IMR-90 (cell line): ENCODE results near the gene TUBGCP3. TPM values are rescaled to one million over a fixed set of nuclear protein-coding genes. Genes with fewer than 3 reads are reported as not detected.

Source experiments
- ATAC-seq: fragments of 200-7000 bp; cut with Tn5 transposase; 2 replicates; pipeline ENCODE4 v1.9.1; 2020; ENCODE audit warnings: low read depth, mild to moderate bottlenecking, moderate library complexity
- BruUV-seq: library from RNA; stranded (reverse); fragments of 400-500 nt; replicated peaks from 2 replicates; lab custom pipeline; 2021; lab: Mats Ljungman, UMichigan
- CTCF ChIA-PET: fragments of 300-600 bp; formaldehyde crosslinking; extraction: SDS; loops from one replicate; lab custom pipeline; 2021; ENCODE audit warnings: antibody characterized with exemption; lab: Yijun Ruan, JAX
- POLR2A ChIA-PET: fragments of 300-600 bp; sonication (Branson Sonifier 250); formaldehyde crosslinking; loops from one replicate; lab custom pipeline; 2022; ENCODE audit warnings: antibody characterized with exemption; ENCODE audit not compliant: unreplicated experiment; lab: Charles Lee
- DNase-seq: peaks from one replicate; pipeline ENCODE4 v3.0.0; 2013
- H2AFZ ChIP-seq: replicated peaks from 2 replicates; pipeline ENCODE3; 2013; ENCODE audit warnings: low read length, mild to moderate bottlenecking; ENCODE audit not compliant: poor library complexity
- H2AK5ac ChIP-seq: 2 replicates; pipeline ENCODE4 v1.6.1; 2013; ENCODE audit warnings: low read depth, low read length, inconsistent platforms
- H2AK9ac ChIP-seq: replicated peaks from 2 replicates; pipeline ENCODE3; 2013; ENCODE audit warnings: mild to moderate bottlenecking, low read depth, low read length, moderate library complexity; ENCODE audit not compliant: poor library complexity
- H2BK120ac ChIP-seq: 2 replicates; pipeline ENCODE4 v1.6.1; 2013; ENCODE audit warnings: low read depth, low read length, inconsistent platforms
- H2BK15ac ChIP-seq: 3 replicates; pipeline ENCODE4 v1.6.1; 2013; ENCODE audit warnings: low read depth, low read length, inconsistent platforms
- H2BK20ac ChIP-seq: 2 replicates; pipeline ENCODE4 v1.6.1; 2013; ENCODE audit warnings: low read depth, mild to moderate bottlenecking, inconsistent platforms, low read length, moderate library complexity
- H2BK5ac ChIP-seq: 2 replicates; pipeline ENCODE4 v1.6.1; 2013; ENCODE audit warnings: mild to moderate bottlenecking, low read depth, low read length, inconsistent platforms; ENCODE audit not compliant: poor library complexity, severe bottlenecking
- H3K14ac ChIP-seq: replicated peaks from 2 replicates; pipeline ENCODE4 v1.6.1; 2013; ENCODE audit warnings: low read depth, low read length, inconsistent platforms
- H3K18ac ChIP-seq: 2 replicates; pipeline ENCODE4 v1.6.1; 2013; ENCODE audit warnings: low read depth, low read length, control low read depth
- H3K23ac ChIP-seq: 2 replicates; pipeline ENCODE4 v1.6.1; 2013; ENCODE audit warnings: low read depth, low read length, inconsistent platforms
- H3K27ac ChIP-seq: 2 replicates; pipeline ENCODE4 v1.5.1; 2013; ENCODE audit warnings: mild to moderate bottlenecking, control low read depth, low read length; ENCODE audit not compliant: insufficient read depth
- H3K27me3 ChIP-seq: 2 replicates; pipeline ENCODE4 v1.6.1; 2013; ENCODE audit warnings: low read length; ENCODE audit not compliant: control insufficient read depth, insufficient read depth
- H3K36me3 ChIP-seq: 2 replicates; pipeline ENCODE4 v1.6.1; 2013; ENCODE audit warnings: low read length, mixed read lengths; ENCODE audit not compliant: control insufficient read depth, insufficient read depth
- H3K4ac ChIP-seq: 2 replicates; pipeline ENCODE4 v1.6.1; 2013; ENCODE audit warnings: low read depth, low read length, inconsistent platforms
- H3K4me1 ChIP-seq: 2 replicates; pipeline ENCODE4 v1.6.1; 2013; ENCODE audit warnings: low read length, mixed read lengths; ENCODE audit not compliant: control insufficient read depth, insufficient read depth
- H3K4me2 ChIP-seq: 2 replicates; pipeline ENCODE4 v1.6.1; 2013; ENCODE audit warnings: low read depth, mild to moderate bottlenecking, control low read depth, low read length, moderate library complexity
- H3K4me3 ChIP-seq: 2 replicates; pipeline ENCODE4 v1.5.1; 2013; ENCODE audit warnings: low read depth, mild to moderate bottlenecking, control low read depth, low read length, moderate library complexity; ENCODE audit not compliant: insufficient read depth
- H3K56ac ChIP-seq: 2 replicates; pipeline ENCODE4 v1.6.1; 2013; ENCODE audit warnings: low read length, inconsistent platforms; ENCODE audit not compliant: insufficient read depth; ENCODE audit errors: extremely low read depth
- H3K79me1 ChIP-seq, 2 experiments: 2 replicates each; pipeline ENCODE4 v1.6.1; 2013; ENCODE audit warnings: low read length in 2 of 2, inconsistent platforms in 1 of 2, low read depth in 1 of 2
- H3K9ac ChIP-seq: 2 replicates; pipeline ENCODE4 v1.6.1; 2013; ENCODE audit warnings: low read depth, low read length, control low read depth
- H3K9me1 ChIP-seq: 2 replicates; pipeline ENCODE4 v1.6.1; 2013; ENCODE audit warnings: low read length, inconsistent platforms; ENCODE audit not compliant: insufficient read depth
- H3K9me3 ChIP-seq: 2 replicates; pipeline ENCODE4 v1.6.1; 2013; ENCODE audit warnings: low read length; ENCODE audit not compliant: control insufficient read depth, insufficient read depth
- H4K20me1 ChIP-seq: 2 replicates; pipeline ENCODE4 v1.6.1; 2013; ENCODE audit warnings: low read length, inconsistent platforms; ENCODE audit not compliant: insufficient read depth
- H4K5ac ChIP-seq: 2 replicates; pipeline ENCODE4 v1.6.1; 2013; ENCODE audit warnings: mild to moderate bottlenecking, low read depth, low read length, control low read depth
- H4K8ac ChIP-seq, 2 experiments: 2 replicates each; pipeline ENCODE4 v1.6.1; 2013; ENCODE audit warnings: low read depth in 2 of 2, low read length in 2 of 2, control low read depth in 1 of 2, inconsistent platforms in 1 of 2
- H4K91ac ChIP-seq: 2 replicates; pipeline ENCODE4 v1.6.1; 2013; ENCODE audit warnings: low read depth, low read length, inconsistent platforms; ENCODE audit not compliant: insufficient read depth
- BHLHE40 ChIP-seq: fragments of 150-350 bp; IDR thresholded peaks from 2 replicates; pipeline ENCODE4 v1.6.1; 2016; ENCODE audit warnings: mild to moderate bottlenecking, low read depth, low read length
- CEBPB ChIP-seq: IDR thresholded peaks from 2 replicates; pipeline ENCODE4 v1.6.1; 2012; ENCODE audit warnings: low read depth, low read length, improper control_type of control experiment
- FOS ChIP-seq: fragments of 150-350 bp; IDR thresholded peaks from 2 replicates; pipeline ENCODE4 v1.6.1; 2016; ENCODE audit warnings: low read depth, low read length
- MAFK ChIP-seq: IDR thresholded peaks from 2 replicates; pipeline ENCODE4 v1.6.1; 2012; ENCODE audit warnings: low read depth, low read length, improper control_type of control experiment
- MAZ ChIP-seq: IDR thresholded peaks from 2 replicates; pipeline ENCODE4 v1.6.1; 2012; ENCODE audit warnings: low read depth, mild to moderate bottlenecking, low read length, improper control_type of control experiment, moderate library complexity, borderline replicate concordance
- MXI1 ChIP-seq: IDR thresholded peaks from 2 replicates; pipeline ENCODE4 v1.6.1; 2012; ENCODE audit warnings: low read depth, mild to moderate bottlenecking, low read length, moderate library complexity, borderline replicate concordance
- NFE2L2 ChIP-seq: fragments of 150-350 bp; IDR thresholded peaks from 2 replicates; pipeline ENCODE4 v1.6.1; 2016; ENCODE audit warnings: low read depth, mild to moderate bottlenecking, low read length
- POLR2A ChIP-seq: IDR thresholded peaks from 2 replicates; pipeline ENCODE4 v1.6.1; 2012; ENCODE audit warnings: mild to moderate bottlenecking, low read depth, low read length
- RAD21 ChIP-seq: IDR thresholded peaks from 2 replicates; pipeline ENCODE4 v1.6.1; 2012; ENCODE audit warnings: low read length, improper control_type of control experiment
- RCOR1 ChIP-seq: IDR thresholded peaks from 2 replicates; pipeline ENCODE4 v1.6.1; 2012; ENCODE audit warnings: mild to moderate bottlenecking, low read length, improper control_type of control experiment; ENCODE audit not compliant: insufficient replicate concordance
- RFX5 ChIP-seq: IDR thresholded peaks from 2 replicates; pipeline ENCODE4 v1.8.0; 2012; ENCODE audit warnings: low read depth, mild to moderate bottlenecking, low read length, moderate library complexity
- SMC3 ChIP-seq: fragments of 150-350 bp; IDR thresholded peaks from 2 replicates; pipeline ENCODE4 v1.6.1; 2016; ENCODE audit warnings: low read depth, mild to moderate bottlenecking, antibody characterized with exemption, low read length, moderate library complexity
- WGBS, 2 experiments: methylation state at CpG; one replicate each; pipeline versions ENCODE4 v1.1.5 to v1.1.7; 2013; ENCODE audit warnings: missing lambda C conversion rate in 2 of 2; ENCODE audit not compliant: insufficient read length in 1 of 2; ENCODE audit errors: extremely low coverage in 2 of 2; 5-methylcytosine and 5-hydroxymethylcytosine counted together
- dilution Hi-C: fragments of 300-500 bp; cut with HindIII; formaldehyde crosslinking; loops from one replicate; pipeline ENCODE4 v1.14.3; 2018; ENCODE audit warnings: low sequenced_read_pairs; ENCODE audit not compliant: unreplicated experiment
- in situ Hi-C: fragments of 300-500 bp; cut with MboI; formaldehyde crosslinking; loops from 3 replicates; pipeline ENCODE4 v1.14.3; 2019; ENCODE audit warnings: low sequenced_read_pairs, inconsistent platforms, mixed read lengths
- intact Hi-C: fragments of 100-400 bp; cut with micrococcal nuclease; formaldehyde crosslinking; loops from 2 replicates; pipeline ENCODE4 v1.10.0; 2022
- polyA plus RNA-seq, 3 experiments: library from polyadenylated mRNA; depleted of rRNA; stranded (reverse); fragments of >200 nt; gene quantifications; 2 replicates each; pipeline ENCODE4 v1.2.3, GENCODE V29; 2012; ENCODE audit warnings: low replicate concordance in 1 of 3
- total RNA-seq: library from RNA; depleted of rRNA; stranded (reverse); fragments of >200 nt; gene quantifications from 2 replicates; pipeline ENCODE4 v1.2.3, GENCODE V29; 2012
- TF ChIP-seq, protein P1 (sequence below): fragments of 150-350 bp; IDR thresholded peaks from 2 replicates; pipeline ENCODE4 v1.6.1; 2017; ENCODE audit warnings: mild to moderate bottlenecking, antibody characterized with exemption, low read length, low read depth
- TF ChIP-seq, protein P2 (sequence below): fragments of 150-350 bp; IDR thresholded peaks from 2 replicates; pipeline ENCODE4 v1.6.1; 2016; ENCODE audit warnings: low read depth, mild to moderate bottlenecking, low read length, moderate library complexity, borderline replicate concordance
- TF ChIP-seq, protein P3 (sequence below): conservative IDR thresholded peaks from 2 replicates; pipeline ENCODE4 v1.5.1; 2012; ENCODE audit warnings: mild to moderate bottlenecking, low read depth, low read length, improper control_type of control experiment

TUBGCP3 gene
- total and polyA plus RNA-seq, 2 of the 4 experiments (the other 2 are of a cell fraction), result 16.0 to 17.8 TPM

DNA sequence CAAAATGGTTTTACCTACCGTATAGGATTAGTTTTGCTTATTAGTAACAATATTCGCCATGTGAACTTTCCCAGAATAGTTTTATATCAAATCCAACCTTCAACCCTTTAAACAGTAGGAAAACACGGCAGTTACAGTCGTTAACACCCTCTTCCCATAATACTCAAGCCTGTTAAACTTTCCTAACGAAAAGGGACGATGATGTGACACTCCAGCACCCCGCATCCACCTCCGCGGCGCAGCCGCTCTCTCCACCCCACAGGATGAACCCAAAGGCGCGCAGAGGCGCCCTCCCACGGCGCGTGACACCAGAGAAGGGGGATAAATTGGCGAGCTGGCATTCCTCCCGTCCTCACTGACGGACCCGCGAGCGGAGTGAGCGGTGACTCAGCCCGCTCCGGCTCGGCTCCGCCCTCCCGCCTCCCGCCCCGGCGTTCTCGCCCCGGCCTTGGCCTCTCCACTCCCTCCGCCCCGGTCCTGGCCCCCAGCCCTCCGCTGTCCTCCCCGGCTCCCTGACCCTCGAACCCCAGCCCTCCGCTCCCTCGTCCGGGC is 665 bp downstream of the TUBGCP3 start:
- H3K27ac ChIP-seq, result peak overlapping the region; percentile 90
- POLR2A ChIA-PET, result no interaction called here
- 0% methylated on average over 26 of the region's 42 CpGs; no CpG with 5 or more reads in 1 of the 2 experiments for WGBS, 2 experiments
- peak overlapping the region; percentile 70 for H3K9ac ChIP-seq
- H4K91ac ChIP-seq, result peak overlapping the region; percentile 81
- H2AFZ ChIP-seq, result peak overlapping the region; percentile 99
- H3K4me3 ChIP-seq, result peak overlapping the region; percentile 83
- no peaks in the 10 kb centered on the region for H3K36me3 ChIP-seq
- peaks cover 11% of the 10 kb centered on the region; the same call in 1 of the 2 replicates for H3K9me1 ChIP-seq
- peak overlapping the region; percentile 54 for H4K5ac ChIP-seq
- H3K79me1 ChIP-seq, result peaks cover 20 to 40% of the 10 kb centered on the region in 2 experiments
- 0 out of 2 replicates have a peak, but pooled peaks cover 3% of the 10 kb centered on the region for H3K4me1 ChIP-seq
- H2BK20ac ChIP-seq, result no peak overlapping the region
- peak overlapping the region; percentile 70 for H3K14ac ChIP-seq
- peak overlapping the region; percentile 88 for H2BK5ac ChIP-seq
- no peak overlapping the region for H2BK15ac ChIP-seq
- peak overlapping the region; percentile 49 for H2BK120ac ChIP-seq
- CTCF ChIA-PET, result no interaction called here
- H3K18ac ChIP-seq, result peak overlapping the region; percentile 54
- peak overlapping the region; percentile 86 to 97 for H4K8ac ChIP-seq
- H3K4me2 ChIP-seq, result peak overlapping the region; percentile 73
- intact Hi-C loops (no loop called here), in situ Hi-C loops (no loop called here), dilution Hi-C loops (no loop called here)
- H3K23ac ChIP-seq, result peak overlapping the region; percentile 73
- no peaks in the 10 kb centered on the region for H3K27me3 ChIP-seq
- H2AK9ac ChIP-seq, result peak overlapping the region; percentile 100
- H2AK5ac ChIP-seq, result peak overlapping the region; percentile 75; the same call in 1 of the 2 replicates
- H3K9me3 ChIP-seq, result no peaks in the 10 kb centered on the region
- ATAC-seq, result peak; percentile 94
- peak; percentile 86 for DNase-seq
- H3K4ac ChIP-seq, result peak overlapping the region; percentile 93
- BruUV-seq, result no TSS peak
- peak overlapping the region; percentile 78 for H3K56ac ChIP-seq
- peaks cover 2% of the 10 kb centered on the region; the same call in 1 of the 2 replicates for H4K20me1 ChIP-seq
- TF ChIP-seq MAZ (peak; percentile 84; the same call in 1 of the 2 replicates), POLR2A (no peak), RFX5 (no peak), BHLHE40 (peak; percentile 77), MAFK (peak; percentile 51; the same call in 1 of the 2 replicates), SMC3 (peak; percentile 15; the same call in 1 of the 2 replicates), MXI1 (peak; percentile 52; the same call in 1 of the 2 replicates), CEBPB (no peak), RAD21 (0 out of 2 replicates have a peak, but pooled peaks have one; percentile 11), NFE2L2 (no peak), RCOR1 (no peak), FOS (peak; percentile 63; the same call in 1 of the 2 replicates)
- TF ChIP-seq, protein P1, sequence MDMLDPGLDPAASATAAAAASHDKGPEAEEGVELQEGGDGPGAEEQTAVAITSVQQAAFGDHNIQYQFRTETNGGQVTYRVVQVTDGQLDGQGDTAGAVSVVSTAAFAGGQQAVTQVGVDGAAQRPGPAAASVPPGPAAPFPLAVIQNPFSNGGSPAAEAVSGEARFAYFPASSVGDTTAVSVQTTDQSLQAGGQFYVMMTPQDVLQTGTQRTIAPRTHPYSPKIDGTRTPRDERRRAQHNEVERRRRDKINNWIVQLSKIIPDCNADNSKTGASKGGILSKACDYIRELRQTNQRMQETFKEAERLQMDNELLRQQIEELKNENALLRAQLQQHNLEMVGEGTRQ, result peak; percentile 44
- TF ChIP-seq, protein P2, sequence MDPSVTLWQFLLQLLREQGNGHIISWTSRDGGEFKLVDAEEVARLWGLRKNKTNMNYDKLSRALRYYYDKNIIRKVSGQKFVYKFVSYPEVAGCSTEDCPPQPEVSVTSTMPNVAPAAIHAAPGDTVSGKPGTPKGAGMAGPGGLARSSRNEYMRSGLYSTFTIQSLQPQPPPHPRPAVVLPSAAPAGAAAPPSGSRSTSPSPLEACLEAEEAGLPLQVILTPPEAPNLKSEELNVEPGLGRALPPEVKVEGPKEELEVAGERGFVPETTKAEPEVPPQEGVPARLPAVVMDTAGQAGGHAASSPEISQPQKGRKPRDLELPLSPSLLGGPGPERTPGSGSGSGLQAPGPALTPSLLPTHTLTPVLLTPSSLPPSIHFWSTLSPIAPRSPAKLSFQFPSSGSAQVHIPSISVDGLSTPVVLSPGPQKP, result no peak
- TF ChIP-seq, protein P3, sequence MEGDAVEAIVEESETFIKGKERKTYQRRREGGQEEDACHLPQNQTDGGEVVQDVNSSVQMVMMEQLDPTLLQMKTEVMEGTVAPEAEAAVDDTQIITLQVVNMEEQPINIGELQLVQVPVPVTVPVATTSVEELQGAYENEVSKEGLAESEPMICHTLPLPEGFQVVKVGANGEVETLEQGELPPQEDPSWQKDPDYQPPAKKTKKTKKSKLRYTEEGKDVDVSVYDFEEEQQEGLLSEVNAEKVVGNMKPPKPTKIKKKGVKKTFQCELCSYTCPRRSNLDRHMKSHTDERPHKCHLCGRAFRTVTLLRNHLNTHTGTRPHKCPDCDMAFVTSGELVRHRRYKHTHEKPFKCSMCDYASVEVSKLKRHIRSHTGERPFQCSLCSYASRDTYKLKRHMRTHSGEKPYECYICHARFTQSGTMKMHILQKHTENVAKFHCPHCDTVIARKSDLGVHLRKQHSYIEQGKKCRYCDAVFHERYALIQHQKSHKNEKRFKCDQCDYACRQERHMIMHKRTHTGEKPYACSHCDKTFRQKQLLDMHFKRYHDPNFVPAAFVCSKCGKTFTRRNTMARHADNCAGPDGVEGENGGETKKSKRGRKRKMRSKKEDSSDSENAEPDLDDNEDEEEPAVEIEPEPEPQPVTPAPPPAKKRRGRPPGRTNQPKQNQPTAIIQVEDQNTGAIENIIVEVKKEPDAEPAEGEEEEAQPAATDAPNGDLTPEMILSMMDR, result peak; percentile 31; the same call in 1 of the 2 replicates
